PC-3 (cell line): Measurements from ENCODE around the gene RIOX2.

Experiments
- EZH2 ChIP-seq: fragments of 300-600 bp; sonication (generic); IDR thresholded peaks from one replicate; pipeline ENCODE4 v1.6.1; 2017; ENCODE audit warnings: antibody characterized with exemption, mild to moderate bottlenecking, low read length; ENCODE audit not compliant: unreplicated experiment
- TF ChIP-seq, protein P1 (sequence below): fragments of 300-600 bp; sonication (generic); conservative IDR thresholded peaks from 2 replicates; pipeline ENCODE4 v1.5.1; 2017; ENCODE audit warnings: antibody characterized with exemption, low read depth, mild to moderate bottlenecking, low read length

GRCh38 chr3:97991293-97991682 lies 19.1 kb upstream of the RIOX2 start:
- TF ChIP-seq, protein P1, sequence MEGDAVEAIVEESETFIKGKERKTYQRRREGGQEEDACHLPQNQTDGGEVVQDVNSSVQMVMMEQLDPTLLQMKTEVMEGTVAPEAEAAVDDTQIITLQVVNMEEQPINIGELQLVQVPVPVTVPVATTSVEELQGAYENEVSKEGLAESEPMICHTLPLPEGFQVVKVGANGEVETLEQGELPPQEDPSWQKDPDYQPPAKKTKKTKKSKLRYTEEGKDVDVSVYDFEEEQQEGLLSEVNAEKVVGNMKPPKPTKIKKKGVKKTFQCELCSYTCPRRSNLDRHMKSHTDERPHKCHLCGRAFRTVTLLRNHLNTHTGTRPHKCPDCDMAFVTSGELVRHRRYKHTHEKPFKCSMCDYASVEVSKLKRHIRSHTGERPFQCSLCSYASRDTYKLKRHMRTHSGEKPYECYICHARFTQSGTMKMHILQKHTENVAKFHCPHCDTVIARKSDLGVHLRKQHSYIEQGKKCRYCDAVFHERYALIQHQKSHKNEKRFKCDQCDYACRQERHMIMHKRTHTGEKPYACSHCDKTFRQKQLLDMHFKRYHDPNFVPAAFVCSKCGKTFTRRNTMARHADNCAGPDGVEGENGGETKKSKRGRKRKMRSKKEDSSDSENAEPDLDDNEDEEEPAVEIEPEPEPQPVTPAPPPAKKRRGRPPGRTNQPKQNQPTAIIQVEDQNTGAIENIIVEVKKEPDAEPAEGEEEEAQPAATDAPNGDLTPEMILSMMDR = no peak
- TF ChIP-seq EZH2 = no peak
